ENCODE measurements around the gene RPS10.

Gene RPS10

DNA sequence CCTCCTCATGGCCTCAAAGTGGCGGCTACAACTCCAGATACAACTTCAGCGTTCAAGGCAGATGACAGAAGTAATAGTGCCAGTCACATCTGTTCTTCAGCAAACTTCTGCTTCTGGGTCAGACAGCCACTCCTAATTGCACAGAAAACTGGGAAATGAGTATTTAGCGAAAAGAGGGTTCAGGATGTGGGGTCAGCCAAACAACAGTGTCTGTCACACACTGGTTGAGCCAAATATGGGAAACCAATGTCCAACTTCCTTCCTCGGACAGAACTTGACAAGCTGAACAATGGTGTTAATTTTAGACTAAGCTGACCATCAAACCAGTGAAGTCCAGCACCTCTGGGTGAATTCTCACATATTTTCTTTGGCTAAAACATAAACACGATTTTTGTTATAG is 55.5 kb downstream of the RPS10 start:
- DNase-seq (ENCODE audit: low read depth in 3 of 3), result no peak

GRCh38 chr6:34369385-34369784 is 56.5 kb downstream of the RPS10 start:
- no peak for DNase-seq (ENCODE audit: low read depth in 3 of 3)
